ENCODE data around the gene SURF4. TPM values are rescaled to one million over a fixed set of nuclear protein-coding genes. Genes with fewer than 3 reads are reported as not detected.

SURF4 gene
- total RNA-seq, 1 experiment from 2014 or later, result 171 TPM

GRCh38 chr9:133382507-133383141 lies 6.8 kb upstream of the SURF4 start:
- no peak overlapping the region for H3K27ac Mint-ChIP-seq
- ChIA-PET CTCF (no interaction called here), POLR2A (no interaction called here)
- DNase-seq (ENCODE audit: low spot score), result no peak
- peaks cover 19% of the 10 kb centered on the region for H3K27me3 Mint-ChIP-seq (ENCODE audit: low read depth)
- no peak for ATAC-seq
- no peaks in the 10 kb centered on the region for H3K36me3 Mint-ChIP-seq
- peaks cover 4% of the 10 kb centered on the region for H3K9me3 Mint-ChIP-seq
- TF ChIP-seq PRRX2 (CRISPR knock-in tag; IDR thresholded peaks at IDR 0.05) (no peak), GABPB1 (CRISPR knock-in tag; IDR thresholded peaks at IDR 0.05) (no peak), ZNF219 (CRISPR knock-in tag; IDR thresholded peaks at IDR 0.05; ENCODE audit: borderline replicate concordance) (no peak), MXD4 (CRISPR knock-in tag; IDR thresholded peaks at IDR 0.05; ENCODE audit: borderline replicate concordance) (no peak), EMX1 (CRISPR knock-in tag; IDR thresholded peaks at IDR 0.05) (no peak), STAT6 (CRISPR knock-in tag; conservative IDR thresholded peaks at IDR 0.05; ENCODE audit: low read depth) (no peak), RELA (CRISPR knock-in tag; IDR thresholded peaks at IDR 0.05; ENCODE audit: borderline replicate concordance) (no peak), SMAD4 (CRISPR knock-in tag; IDR thresholded peaks at IDR 0.05) (no peak), MLX (CRISPR knock-in tag; IDR thresholded peaks at IDR 0.05) (no peak), OVOL2 (CRISPR knock-in tag; IDR thresholded peaks at IDR 0.05; ENCODE audit: borderline replicate concordance) (no peak), ZNF423 (CRISPR knock-in tag; IDR thresholded peaks at IDR 0.05) (no peak)
- TF ChIP-seq, protein P1, sequence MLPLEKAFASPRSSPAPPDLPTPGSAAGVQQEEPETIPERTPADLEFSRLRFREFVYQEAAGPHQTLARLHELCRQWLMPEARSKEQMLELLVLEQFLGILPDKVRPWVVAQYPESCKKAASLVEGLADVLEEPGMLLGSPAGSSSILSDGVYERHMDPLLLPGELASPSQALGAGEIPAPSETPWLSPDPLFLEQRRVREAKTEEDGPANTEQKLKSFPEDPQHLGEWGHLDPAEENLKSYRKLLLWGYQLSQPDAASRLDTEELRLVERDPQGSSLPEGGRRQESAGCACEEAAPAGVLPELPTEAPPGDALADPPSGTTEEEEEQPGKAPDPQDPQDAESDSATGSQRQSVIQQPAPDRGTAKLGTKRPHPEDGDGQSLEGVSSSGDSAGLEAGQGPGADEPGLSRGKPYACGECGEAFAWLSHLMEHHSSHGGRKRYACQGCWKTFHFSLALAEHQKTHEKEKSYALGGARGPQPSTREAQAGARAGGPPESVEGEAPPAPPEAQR (CRISPR knock-in tag; IDR thresholded peaks at IDR 0.05), result no peak
- TF ChIP-seq, protein P2, sequence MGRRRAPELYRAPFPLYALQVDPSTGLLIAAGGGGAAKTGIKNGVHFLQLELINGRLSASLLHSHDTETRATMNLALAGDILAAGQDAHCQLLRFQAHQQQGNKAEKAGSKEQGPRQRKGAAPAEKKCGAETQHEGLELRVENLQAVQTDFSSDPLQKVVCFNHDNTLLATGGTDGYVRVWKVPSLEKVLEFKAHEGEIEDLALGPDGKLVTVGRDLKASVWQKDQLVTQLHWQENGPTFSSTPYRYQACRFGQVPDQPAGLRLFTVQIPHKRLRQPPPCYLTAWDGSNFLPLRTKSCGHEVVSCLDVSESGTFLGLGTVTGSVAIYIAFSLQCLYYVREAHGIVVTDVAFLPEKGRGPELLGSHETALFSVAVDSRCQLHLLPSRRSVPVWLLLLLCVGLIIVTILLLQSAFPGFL (CRISPR knock-in tag; IDR thresholded peaks at IDR 0.05; ENCODE audit: borderline replicate concordance), result no peak
- TF ChIP-seq, protein P3, sequence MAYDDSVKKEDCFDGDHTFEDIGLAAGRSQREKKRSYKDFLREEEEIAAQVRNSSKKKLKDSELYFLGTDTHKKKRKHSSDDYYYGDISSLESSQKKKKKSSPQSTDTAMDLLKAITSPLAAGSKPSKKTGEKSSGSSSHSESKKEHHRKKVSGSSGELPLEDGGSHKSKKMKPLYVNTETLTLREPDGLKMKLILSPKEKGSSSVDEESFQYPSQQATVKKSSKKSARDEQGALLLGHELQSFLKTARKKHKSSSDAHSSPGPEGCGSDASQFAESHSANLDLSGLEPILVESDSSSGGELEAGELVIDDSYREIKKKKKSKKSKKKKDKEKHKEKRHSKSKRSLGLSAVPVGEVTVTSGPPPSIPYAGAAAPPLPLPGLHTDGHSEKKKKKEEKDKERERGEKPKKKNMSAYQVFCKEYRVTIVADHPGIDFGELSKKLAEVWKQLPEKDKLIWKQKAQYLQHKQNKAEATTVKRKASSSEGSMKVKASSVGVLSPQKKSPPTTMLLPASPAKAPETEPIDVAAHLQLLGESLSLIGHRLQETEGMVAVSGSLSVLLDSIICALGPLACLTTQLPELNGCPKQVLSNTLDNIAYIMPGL (CRISPR knock-in tag; IDR thresholded peaks at IDR 0.05), result no peak
- TF ChIP-seq, protein P4, sequence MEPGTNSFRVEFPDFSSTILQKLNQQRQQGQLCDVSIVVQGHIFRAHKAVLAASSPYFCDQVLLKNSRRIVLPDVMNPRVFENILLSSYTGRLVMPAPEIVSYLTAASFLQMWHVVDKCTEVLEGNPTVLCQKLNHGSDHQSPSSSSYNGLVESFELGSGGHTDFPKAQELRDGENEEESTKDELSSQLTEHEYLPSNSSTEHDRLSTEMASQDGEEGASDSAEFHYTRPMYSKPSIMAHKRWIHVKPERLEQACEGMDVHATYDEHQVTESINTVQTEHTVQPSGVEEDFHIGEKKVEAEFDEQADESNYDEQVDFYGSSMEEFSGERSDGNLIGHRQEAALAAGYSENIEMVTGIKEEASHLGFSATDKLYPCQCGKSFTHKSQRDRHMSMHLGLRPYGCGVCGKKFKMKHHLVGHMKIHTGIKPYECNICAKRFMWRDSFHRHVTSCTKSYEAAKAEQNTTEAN (CRISPR knock-in tag; IDR thresholded peaks at IDR 0.05), result no peak
- H3K4me1 Mint-ChIP-seq, result peaks cover 4% of the 10 kb centered on the region; the same call in 1 of the 2 replicates
- no peak overlapping the region for H3K4me3 Mint-ChIP-seq

- DNase-seq (ENCODE audit: low spot score), result no peak
- peaks cover 30% of the 10 kb centered on the region for H3K27me3 Mint-ChIP-seq (ENCODE audit: low read depth)
- POLR2A ChIA-PET, result no interaction called here
- peaks cover 4% of the 10 kb centered on the region; the same call in 1 of the 2 replicates for H3K4me1 Mint-ChIP-seq
- H3K4me3 Mint-ChIP-seq, result no peak overlapping the region
- no peak for ATAC-seq
- CTCF ChIA-PET, result interaction anchor here (1.1 kb wide), 1 partner anchor 39 kb away, joined by 3 read pairs; no protein-coding TSS in a partner anchor
- no peak overlapping the region for H3K27ac Mint-ChIP-seq
- H3K9me3 Mint-ChIP-seq, result peaks cover 4% of the 10 kb centered on the region
- H3K36me3 Mint-ChIP-seq, result no peaks in the 10 kb centered on the region
- TF ChIP-seq KAT7 (CRISPR knock-in tag; IDR thresholded peaks at IDR 0.05; ENCODE audit: borderline replicate concordance) (no peak), ZMAT4 (CRISPR knock-in tag; IDR thresholded peaks at IDR 0.05) (no peak), NFE2L1 (CRISPR knock-in tag; IDR thresholded peaks at IDR 0.05) (no peak), E2F5 (CRISPR knock-in tag; IDR thresholded peaks at IDR 0.05) (no peak), ZNF671 (CRISPR knock-in tag; IDR thresholded peaks at IDR 0.05) (no peak)
- TF ChIP-seq, protein P3 (CRISPR knock-in tag; IDR thresholded peaks at IDR 0.05), result no peak
- TF ChIP-seq, protein P5, sequence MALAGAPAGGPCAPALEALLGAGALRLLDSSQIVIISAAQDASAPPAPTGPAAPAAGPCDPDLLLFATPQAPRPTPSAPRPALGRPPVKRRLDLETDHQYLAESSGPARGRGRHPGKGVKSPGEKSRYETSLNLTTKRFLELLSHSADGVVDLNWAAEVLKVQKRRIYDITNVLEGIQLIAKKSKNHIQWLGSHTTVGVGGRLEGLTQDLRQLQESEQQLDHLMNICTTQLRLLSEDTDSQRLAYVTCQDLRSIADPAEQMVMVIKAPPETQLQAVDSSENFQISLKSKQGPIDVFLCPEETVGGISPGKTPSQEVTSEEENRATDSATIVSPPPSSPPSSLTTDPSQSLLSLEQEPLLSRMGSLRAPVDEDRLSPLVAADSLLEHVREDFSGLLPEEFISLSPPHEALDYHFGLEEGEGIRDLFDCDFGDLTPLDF (CRISPR knock-in tag; IDR thresholded peaks at IDR 0.05), result no peak
These were observed 4.9 kb upstream of the SURF4 start for GRCh38 chr9:133380734-133381133.
